Measurements from ENCODE around the gene PRKAG2. TPM values are rescaled to one million over a fixed set of nuclear protein-coding genes. Genes with fewer than 3 reads are reported as not detected.

Gene PRKAG2
- total RNA-seq, 4 donors from 2014 or later: 7.5 to 14.3 (median 12.2) TPM

GRCh38 chr7:151659219-151659618, 217.7 kb downstream of the PRKAG2 start:
- DNase-seq (ENCODE audit: low spot score in 2 of 2): peak in 1 of 2 donors; percentile 3
- WGBS, 2 donors: 90 to 91% methylated on average over 4 of the region's 4 CpGs
- H3K4me3 ChIP-seq (ENCODE audit: low read depth, poor library complexity, severe bottlenecking): no peak overlapping the region
- intact Hi-C loops (cut with DNase I; ENCODE audit: low total_unique reads): no loop called here
- TF ChIP-seq, protein P1, sequence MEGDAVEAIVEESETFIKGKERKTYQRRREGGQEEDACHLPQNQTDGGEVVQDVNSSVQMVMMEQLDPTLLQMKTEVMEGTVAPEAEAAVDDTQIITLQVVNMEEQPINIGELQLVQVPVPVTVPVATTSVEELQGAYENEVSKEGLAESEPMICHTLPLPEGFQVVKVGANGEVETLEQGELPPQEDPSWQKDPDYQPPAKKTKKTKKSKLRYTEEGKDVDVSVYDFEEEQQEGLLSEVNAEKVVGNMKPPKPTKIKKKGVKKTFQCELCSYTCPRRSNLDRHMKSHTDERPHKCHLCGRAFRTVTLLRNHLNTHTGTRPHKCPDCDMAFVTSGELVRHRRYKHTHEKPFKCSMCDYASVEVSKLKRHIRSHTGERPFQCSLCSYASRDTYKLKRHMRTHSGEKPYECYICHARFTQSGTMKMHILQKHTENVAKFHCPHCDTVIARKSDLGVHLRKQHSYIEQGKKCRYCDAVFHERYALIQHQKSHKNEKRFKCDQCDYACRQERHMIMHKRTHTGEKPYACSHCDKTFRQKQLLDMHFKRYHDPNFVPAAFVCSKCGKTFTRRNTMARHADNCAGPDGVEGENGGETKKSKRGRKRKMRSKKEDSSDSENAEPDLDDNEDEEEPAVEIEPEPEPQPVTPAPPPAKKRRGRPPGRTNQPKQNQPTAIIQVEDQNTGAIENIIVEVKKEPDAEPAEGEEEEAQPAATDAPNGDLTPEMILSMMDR (IDR thresholded peaks at IDR 0.05): no peak

DNA sequence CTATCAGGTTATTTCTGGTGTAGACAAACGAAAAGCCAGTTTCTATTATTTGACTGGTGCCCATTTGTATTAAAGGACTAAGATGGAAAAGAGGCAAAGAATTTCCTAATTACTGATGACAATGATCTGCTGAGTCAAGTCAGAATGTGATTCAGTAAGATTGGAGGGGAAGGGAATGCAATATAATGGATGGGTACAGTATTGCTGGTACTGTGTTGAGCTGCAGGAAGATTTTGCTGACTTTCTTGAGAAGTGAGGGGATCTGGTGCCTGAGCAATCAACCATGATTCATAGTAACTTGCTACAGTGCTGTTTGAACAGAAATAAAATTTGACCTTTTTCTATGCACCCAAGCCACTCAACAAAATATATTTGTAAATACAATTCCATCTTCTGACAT, 218.1 kb downstream of the PRKAG2 start:
- intact Hi-C loops (cut with DNase I; ENCODE audit: low total_unique reads): no loop called here
- TF ChIP-seq, protein P1 (IDR thresholded peaks at IDR 0.05): no peak
- TF ChIP-seq POLR2A (IDR thresholded peaks at IDR 0.05): no peak
- H3K4me3 ChIP-seq (ENCODE audit: low read depth, poor library complexity, severe bottlenecking): no peak overlapping the region
- 93% methylated on average over 1 of the region's 1 CpG for WGBS, 2 donors
- no peak for DNase-seq (ENCODE audit: low spot score in 2 of 2)

DNA sequence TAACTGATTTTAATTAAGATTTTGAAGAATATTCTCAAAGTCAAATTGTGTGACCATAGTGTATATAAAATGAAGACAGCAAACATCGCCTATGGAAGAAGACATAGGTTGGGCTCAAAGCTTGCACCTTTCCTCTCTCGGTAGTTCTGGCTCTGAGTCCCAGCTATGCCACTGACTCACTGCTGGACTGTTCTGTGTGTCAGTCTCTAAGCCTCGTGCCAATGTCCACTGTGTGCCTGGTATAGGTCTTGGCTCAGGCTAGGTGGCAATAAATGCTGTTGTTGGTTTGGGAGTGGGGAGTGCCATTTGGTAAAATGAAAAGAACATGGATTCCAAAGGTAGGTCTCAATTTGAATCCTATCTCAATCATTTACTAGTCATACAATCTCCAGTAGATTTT, 219.7 kb downstream of the PRKAG2 start:
- DNase-seq (ENCODE audit: low spot score in 2 of 2): peak in 1 of 2 donors; percentile 49
- no peak for TF ChIP-seq POLR2A (IDR thresholded peaks at IDR 0.05)
- TF ChIP-seq, protein P1 (IDR thresholded peaks at IDR 0.05): no peak
- no peak overlapping the region for H3K4me3 ChIP-seq (ENCODE audit: low read depth, poor library complexity, severe bottlenecking)
- WGBS, 2 donors: 89 to 92% methylated on average over 3 of the region's 3 CpGs
- intact Hi-C loops (cut with DNase I; ENCODE audit: low total_unique reads): no loop called here

- no peak overlapping the region for H3K4me3 ChIP-seq (ENCODE audit: low read depth, poor library complexity, severe bottlenecking)
- WGBS, 2 donors: 90 to 96% methylated on average over 3 of the region's 3 CpGs
- TF ChIP-seq, protein P1 (IDR thresholded peaks at IDR 0.05): no peak
- TF ChIP-seq POLR2A (IDR thresholded peaks at IDR 0.05): no peak
- intact Hi-C loops (cut with DNase I; ENCODE audit: low total_unique reads): no loop called here
- no peak for DNase-seq (ENCODE audit: low spot score in 2 of 2)
These were observed 221.4 kb downstream of the PRKAG2 start for GRCh38 chr7:151655555-151655954.

DNA sequence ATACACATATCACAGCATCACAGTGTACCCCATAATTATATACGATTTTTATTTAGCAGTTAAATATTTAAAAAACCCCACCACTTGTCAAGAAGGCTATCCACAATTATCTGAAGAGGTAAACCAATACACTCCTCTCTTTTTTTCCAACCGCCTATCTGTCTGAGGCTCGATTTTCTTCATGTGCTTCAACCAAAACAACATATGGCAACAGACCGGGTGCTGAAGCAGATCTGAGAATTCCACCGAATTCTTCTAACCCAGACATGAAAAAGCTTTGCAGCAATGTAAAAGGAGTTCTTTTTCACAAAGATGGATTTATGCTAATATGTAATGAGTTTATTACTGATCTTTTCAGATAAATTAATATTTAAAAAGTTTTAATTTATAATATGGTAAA, 224.8 kb downstream of the PRKAG2 start:
- TF ChIP-seq, protein P1 (IDR thresholded peaks at IDR 0.05): no peak
- no peak for TF ChIP-seq POLR2A (IDR thresholded peaks at IDR 0.05)
- intact Hi-C loops (cut with DNase I; ENCODE audit: low total_unique reads): no loop called here
- 86 to 89% methylated on average over 5 of the region's 5 CpGs for WGBS, 2 donors
- H3K4me3 ChIP-seq (ENCODE audit: low read depth, poor library complexity, severe bottlenecking): no peak overlapping the region
- DNase-seq (ENCODE audit: low spot score in 2 of 2): no peak

GRCh38 chr7:151650161-151650560, 226.8 kb downstream of the PRKAG2 start:
- TF ChIP-seq, protein P1 (IDR thresholded peaks at IDR 0.05): no peak
- no peak for TF ChIP-seq POLR2A (IDR thresholded peaks at IDR 0.05)
- WGBS, 2 donors: 94 to 97% methylated on average over 4 of the region's 4 CpGs
- no peak overlapping the region for H3K4me3 ChIP-seq (ENCODE audit: low read depth, poor library complexity, severe bottlenecking)
- no peak for DNase-seq (ENCODE audit: low spot score in 2 of 2)
- intact Hi-C loops (cut with DNase I; ENCODE audit: low total_unique reads): no loop called here

Data from lower leg skin (tissue), 4 donors.